CD14-positive monocyte (primary cell): Measurements from ENCODE around the gene TRIM31. TPM values are rescaled to one million over a fixed set of nuclear protein-coding genes. Genes with fewer than 3 reads are reported as not detected.

Source experiments
- DNase-seq, 3 donors: peaks; one replicate each; pipeline ENCODE4 v3.0.0-alpha.2; 2011 to 2022
- H2AFZ ChIP-seq: 2 replicates; pipeline ENCODE4 v1.6.0; 2012; ENCODE audit warnings: mild to moderate bottlenecking, low read depth, low read length, inconsistent platforms; ENCODE audit not compliant: insufficient read depth, poor library complexity, severe bottlenecking
- H3K27ac ChIP-seq, 2 donors: 1 replicate in 1 of 2; 2 replicates in 1 of 2; pipeline ENCODE4 v1.5.1; 2012 to 2013; ENCODE audit warnings: low read length in 2 of 2, control low read depth in 1 of 2, inconsistent platforms in 1 of 2, low read depth in 1 of 2, mild to moderate bottlenecking in 1 of 2
- H3K27me3 ChIP-seq, 2 donors: one replicate each; pipeline versions ENCODE4 v1.6.0 to v1.6.1; 2011 to 2013; ENCODE audit warnings: low read length in 2 of 2; ENCODE audit not compliant: control insufficient read depth in 2 of 2, insufficient read depth in 2 of 2
- H3K36me3 ChIP-seq, 2 donors: replicated peaks in 1 of 2; 1 replicate in 1 of 2; 2 replicates in 1 of 2; pipeline versions ENCODE4 v1.5.1 to v1.6.1; 2012 to 2013; ENCODE audit warnings: low read length in 2 of 2, control low read depth in 1 of 2, inconsistent platforms in 1 of 2, mild to moderate bottlenecking in 1 of 2; ENCODE audit not compliant: insufficient read depth in 2 of 2, control insufficient read depth in 1 of 2
- H3K4me1 ChIP-seq, 2 donors: 1 replicate in 1 of 2; 2 replicates in 1 of 2; pipeline versions ENCODE4 v1.5.1 to v1.6.1; 2012 to 2013; ENCODE audit warnings: low read length in 2 of 2, control low read depth in 1 of 2, inconsistent platforms in 1 of 2, mild to moderate bottlenecking in 1 of 2, moderate library complexity in 1 of 2; ENCODE audit not compliant: insufficient read depth in 2 of 2, control insufficient read depth in 1 of 2
- H3K4me2 ChIP-seq: replicated peaks from 2 replicates; pipeline ENCODE3; 2012; ENCODE audit warnings: low read length, moderate library complexity, mild to moderate bottlenecking; ENCODE audit not compliant: poor library complexity, severe bottlenecking; ENCODE audit errors: extremely low read depth
- H3K4me3 ChIP-seq, 3 experiments: fragments of 200-600 bp in 1 of 3; sonication (generic) in 1 of 3; replicated peaks in 1 of 3; 1 replicate in 2 of 3; 2 replicates in 1 of 3; pipeline ENCODE4 v1.5.1; 2011 to 2013; ENCODE audit warnings: low read length in 3 of 3, mild to moderate bottlenecking in 3 of 3, control low read depth in 2 of 3, low read depth in 2 of 3, inconsistent platforms in 1 of 3, moderate library complexity in 1 of 3
- H3K79me2 ChIP-seq: 2 replicates; pipeline ENCODE4 v1.6.0; 2012; ENCODE audit warnings: mild to moderate bottlenecking, control low read depth, inconsistent platforms, low read length, moderate library complexity; ENCODE audit not compliant: insufficient read depth
- H3K9ac ChIP-seq: 2 replicates; pipeline ENCODE4 v1.6.0; 2017; ENCODE audit warnings: low read length, mild to moderate bottlenecking; ENCODE audit not compliant: insufficient read depth, poor library complexity, severe bottlenecking
- H3K9me3 ChIP-seq, 2 donors: replicated peaks in 1 of 2; 1 replicate in 1 of 2; 2 replicates in 1 of 2; pipeline versions ENCODE4 v1.5.1 to v1.6.1; 2012 to 2013; ENCODE audit warnings: low read length in 2 of 2, control low read depth in 1 of 2; ENCODE audit not compliant: control insufficient read depth in 1 of 2, insufficient read depth in 1 of 2
- H4K20me1 ChIP-seq: 2 replicates; pipeline ENCODE4 v1.6.0; 2012; ENCODE audit warnings: mild to moderate bottlenecking, low read length, control low read depth, moderate library complexity; ENCODE audit not compliant: insufficient read depth
- H3K27ac Mint-ChIP-seq, 7 donors: one replicate each; pipeline ENCODE4 v1.8.0; 2020; ENCODE audit warnings: mild to moderate bottlenecking in 7 of 7, mixed read lengths in 7 of 7, moderate library complexity in 6 of 7, inconsistent platforms in 2 of 7
- H3K27me3 Mint-ChIP-seq, 3 donors: one replicate each; pipeline ENCODE4 v1.8.0; 2021 to 2022; ENCODE audit warnings: low read depth in 3 of 3, mild to moderate bottlenecking in 3 of 3, mixed read lengths in 3 of 3, moderate library complexity in 3 of 3, inconsistent platforms in 1 of 3
- H3K36me3 Mint-ChIP-seq, 2 donors: one replicate each; pipeline ENCODE4 v1.8.0; 2020; ENCODE audit warnings: mixed read lengths in 2 of 2, inconsistent platforms in 1 of 2, mild to moderate bottlenecking in 1 of 2
- H3K4me1 Mint-ChIP-seq: one replicate; pipeline ENCODE4 v1.8.0; 2020; ENCODE audit warnings: mild to moderate bottlenecking, mixed read lengths
- H3K4me3 Mint-ChIP-seq, 2 donors: one replicate each; pipeline ENCODE4 v1.8.0; 2020; ENCODE audit warnings: mild to moderate bottlenecking in 2 of 2, mixed read lengths in 2 of 2, moderate library complexity in 1 of 2
- H3K9me3 Mint-ChIP-seq, 7 donors: one replicate each; pipeline ENCODE4 v1.8.0; 2020 to 2022; ENCODE audit warnings: mixed read lengths in 7 of 7, mild to moderate bottlenecking in 6 of 7, moderate library complexity in 6 of 7, inconsistent platforms in 2 of 7
- CTCF ChIP-seq: fragments of 200-600 bp; IDR thresholded peaks from one replicate; pipeline ENCODE4 v1.8.0; 2022; ENCODE audit warnings: antibody characterized with exemption, mild to moderate bottlenecking
- WGBS: methylation state at CpG from one replicate; pipeline ENCODE4 v1.1.5; 2013; ENCODE audit warnings: missing lambda C conversion rate; ENCODE audit not compliant: insufficient coverage; 5-methylcytosine and 5-hydroxymethylcytosine counted together
- intact Hi-C, 2 donors: fragments of 100-400 bp; cut with micrococcal nuclease; formaldehyde crosslinking; loops; one replicate each; pipeline versions ENCODE4 v1.15.0 to v1.15.1; 2023
- polyA plus RNA-seq, 3 donors: library from polyadenylated mRNA; depleted of rRNA in 1 of 3; unstranded in 2 of 3; stranded (reverse) in 1 of 3; fragments of 300-500 nt in 2 of 3; fragments of >200 nt in 1 of 3; fragmentation: Illumina TruSeq in 2 of 3; gene quantifications; 1 replicate in 2 of 3; 2 replicates in 1 of 3; pipeline ENCODE4 v1.2.3, GENCODE V29; 2012 to 2021

TRIM31 gene
- polyA plus RNA-seq, 3 donors, result not detected

DNA sequence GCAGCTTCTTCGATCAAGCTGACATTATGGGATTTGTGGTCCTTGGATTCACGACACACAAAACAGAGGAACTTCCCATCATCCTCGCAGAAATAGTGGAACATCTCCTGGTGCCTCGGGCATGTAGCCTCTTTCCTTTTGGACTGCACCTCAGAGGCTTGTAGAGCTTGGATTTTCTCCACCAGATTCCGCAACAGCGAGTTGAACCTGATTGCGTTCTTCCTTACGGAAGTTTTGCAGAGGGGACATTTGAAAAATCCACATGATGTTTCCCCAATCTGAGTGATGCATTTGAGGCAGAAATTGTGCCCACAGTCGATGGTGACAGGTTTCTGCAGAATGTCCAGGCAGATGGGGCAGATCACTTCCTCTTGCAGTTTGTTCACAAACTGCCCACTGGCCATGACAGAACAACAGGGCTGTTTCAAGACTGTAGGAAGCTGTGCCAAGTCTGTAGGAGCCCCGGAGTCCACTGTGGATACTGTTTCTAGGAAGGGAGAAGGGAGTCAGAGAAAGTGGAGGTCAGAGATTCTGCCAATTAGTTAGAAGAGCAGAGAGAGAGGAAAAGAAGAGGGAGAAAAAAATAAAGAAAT is 392 bp downstream of the TRIM31 start:
- Mint-ChIP-seq H3K27ac (no peak overlapping the region), H3K4me1 (peaks cover 11% of the 10 kb centered on the region), H3K27me3 (peaks cover 52 to 64% (median 62%) of the 10 kb centered on the region in 3 donors), H3K4me3 (peak overlapping the region in 1 of 2 donors; percentile 52), H3K9me3 (peaks cover 0 to 2% (median 0%) of the 10 kb centered on the region in 7 donors), H3K36me3 (no peaks in the 10 kb centered on the region)
- Histone ChIP-seq H3K4me3 (no peak overlapping the region), H3K79me2 (no peaks in the 10 kb centered on the region), H3K27ac (no peak overlapping the region), H3K9ac (no peak overlapping the region), H2AFZ (no peak overlapping the region), H3K4me2 (no peak overlapping the region), H3K36me3 (no peaks in the 10 kb centered on the region), H3K4me1 (no peaks in the 10 kb centered on the region), H4K20me1 (no peaks in the 10 kb centered on the region), H3K27me3 (peaks cover 48 to 60% of the 10 kb centered on the region in 2 donors), H3K9me3 (no peaks in the 10 kb centered on the region)
- TF ChIP-seq CTCF, result no peak
- DNase-seq, result no peak
- 79% methylated on average over 9 of the region's 10 CpGs for WGBS
- intact Hi-C loops, result no loop called here

DNA sequence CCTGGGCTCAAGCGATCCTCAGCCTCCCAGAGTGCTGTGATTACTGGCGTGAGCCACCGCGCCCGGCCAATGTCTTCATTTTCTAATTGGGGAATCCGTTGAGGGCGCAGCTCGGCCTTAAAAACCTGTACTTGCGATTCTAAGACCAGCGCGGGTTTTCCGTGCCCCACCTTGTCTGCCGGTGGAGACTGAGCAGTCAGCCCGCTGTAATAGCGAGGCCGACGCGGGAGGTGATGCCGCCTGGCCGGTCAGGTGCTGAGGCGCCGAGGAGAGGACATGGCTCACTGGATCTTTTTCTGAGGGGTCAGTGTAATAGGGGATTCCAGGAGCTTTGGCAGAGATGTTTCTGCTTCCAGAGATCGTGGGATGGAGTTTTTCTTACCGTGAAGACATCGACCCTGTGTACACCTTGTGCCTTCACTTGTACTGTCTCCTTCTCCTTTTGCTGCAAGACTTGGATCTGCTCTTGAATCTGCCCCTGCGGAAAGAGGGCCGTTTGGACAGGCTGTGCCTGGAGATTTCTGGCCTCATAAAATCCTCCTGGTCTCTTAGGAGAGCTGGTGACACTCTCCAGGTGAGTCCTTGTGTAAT is 1.5 kb downstream of the TRIM31 start:
- WGBS, result 57% methylated on average over 24 of the region's 27 CpGs
- H3K27ac ChIP-seq, result no peak overlapping the region
- H3K9ac ChIP-seq, result no peak overlapping the region
- H3K4me1 ChIP-seq, result no peaks in the 10 kb centered on the region
- intact Hi-C loops, result no loop called here
- Mint-ChIP-seq H3K4me3 (peak overlapping the region in 1 of 2 donors; percentile 32), H3K9me3 (peaks cover 0 to 2% (median 0%) of the 10 kb centered on the region in 7 donors), H3K27ac (no peak overlapping the region), H3K4me1 (peaks cover 12% of the 10 kb centered on the region), H3K36me3 (no peaks in the 10 kb centered on the region), H3K27me3 (peaks cover 55 to 67% (median 67%) of the 10 kb centered on the region in 3 donors)
- no peaks in the 10 kb centered on the region for H4K20me1 ChIP-seq
- no peaks in the 10 kb centered on the region for H3K79me2 ChIP-seq
- DNase-seq, result no peak
- no peaks in the 10 kb centered on the region for H3K9me3 ChIP-seq
- H3K36me3 ChIP-seq, result no peaks in the 10 kb centered on the region
- TF ChIP-seq CTCF, result no peak
- H3K4me2 ChIP-seq, result no peak overlapping the region
- peaks cover 46 to 61% of the 10 kb centered on the region in 2 donors for H3K27me3 ChIP-seq
- no peak overlapping the region for H2AFZ ChIP-seq
- no peak overlapping the region for H3K4me3 ChIP-seq
